RWPE1 (cell line): Measurements from ENCODE around the gene CDC45.
"Not testable (repeated sequence)": the region's sequence is repeated elsewhere in the genome, so short reads cannot be mapped to it uniquely, and the experiment has no call there.

Source experiments
- CTCF ChIA-PET: fragments of 350-600 bp; sonication (Branson Sonifier 250); formaldehyde crosslinking; extraction: SDS; loops from one replicate; lab custom pipeline; 2021; lab: Yijun Ruan, JAX
- POLR2A ChIA-PET: fragments of 400-600 bp; formaldehyde crosslinking; extraction: SDS; loops from one replicate; lab custom pipeline; 2020; ENCODE audit warnings: antibody characterized with exemption; ENCODE audit not compliant: low non-redundant PET; lab: Yijun Ruan, JAX
- DNase-seq: peaks from one replicate; pipeline ENCODE4 v3.0.0; 2012; ENCODE audit warnings: low spot score
- H3K27ac ChIP-seq: fragments of 450-650 bp; 2 replicates; pipeline ENCODE4 v1.5.1; 2017
- TF ChIP-seq, protein P1 (sequence below): fragments of 450-650 bp; conservative IDR thresholded peaks from 2 replicates; pipeline ENCODE4 v1.5.1; 2017; ENCODE audit warnings: low read depth, mild to moderate bottlenecking

The CDC45 gene

DNA sequence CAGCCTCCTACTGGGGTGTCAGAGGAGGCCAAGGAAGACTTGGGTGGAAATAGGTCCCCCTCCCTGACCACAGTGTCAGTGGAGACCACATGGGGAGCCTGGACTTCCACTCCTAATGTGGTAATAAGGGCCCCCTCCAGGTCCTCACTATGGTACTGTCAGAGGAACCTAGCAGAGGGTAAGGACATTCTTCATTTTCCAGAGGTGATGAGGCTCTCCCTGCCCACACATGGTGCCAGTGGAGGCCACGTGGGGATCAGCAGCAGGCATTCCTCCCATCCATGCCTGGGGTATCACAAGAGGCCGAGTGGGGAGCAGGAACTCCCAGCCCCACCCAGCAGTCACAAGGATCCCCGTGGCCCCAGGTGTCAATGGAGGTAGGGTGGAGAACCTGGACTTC lies 51.0 kb downstream of the CDC45 start:
- no peak overlapping the region for H3K27ac ChIP-seq
- ChIA-PET CTCF (no interaction called here), POLR2A (no interaction called here)
- TF ChIP-seq, protein P1, sequence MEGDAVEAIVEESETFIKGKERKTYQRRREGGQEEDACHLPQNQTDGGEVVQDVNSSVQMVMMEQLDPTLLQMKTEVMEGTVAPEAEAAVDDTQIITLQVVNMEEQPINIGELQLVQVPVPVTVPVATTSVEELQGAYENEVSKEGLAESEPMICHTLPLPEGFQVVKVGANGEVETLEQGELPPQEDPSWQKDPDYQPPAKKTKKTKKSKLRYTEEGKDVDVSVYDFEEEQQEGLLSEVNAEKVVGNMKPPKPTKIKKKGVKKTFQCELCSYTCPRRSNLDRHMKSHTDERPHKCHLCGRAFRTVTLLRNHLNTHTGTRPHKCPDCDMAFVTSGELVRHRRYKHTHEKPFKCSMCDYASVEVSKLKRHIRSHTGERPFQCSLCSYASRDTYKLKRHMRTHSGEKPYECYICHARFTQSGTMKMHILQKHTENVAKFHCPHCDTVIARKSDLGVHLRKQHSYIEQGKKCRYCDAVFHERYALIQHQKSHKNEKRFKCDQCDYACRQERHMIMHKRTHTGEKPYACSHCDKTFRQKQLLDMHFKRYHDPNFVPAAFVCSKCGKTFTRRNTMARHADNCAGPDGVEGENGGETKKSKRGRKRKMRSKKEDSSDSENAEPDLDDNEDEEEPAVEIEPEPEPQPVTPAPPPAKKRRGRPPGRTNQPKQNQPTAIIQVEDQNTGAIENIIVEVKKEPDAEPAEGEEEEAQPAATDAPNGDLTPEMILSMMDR = no peak
- DNase-seq = no peak

DNA sequence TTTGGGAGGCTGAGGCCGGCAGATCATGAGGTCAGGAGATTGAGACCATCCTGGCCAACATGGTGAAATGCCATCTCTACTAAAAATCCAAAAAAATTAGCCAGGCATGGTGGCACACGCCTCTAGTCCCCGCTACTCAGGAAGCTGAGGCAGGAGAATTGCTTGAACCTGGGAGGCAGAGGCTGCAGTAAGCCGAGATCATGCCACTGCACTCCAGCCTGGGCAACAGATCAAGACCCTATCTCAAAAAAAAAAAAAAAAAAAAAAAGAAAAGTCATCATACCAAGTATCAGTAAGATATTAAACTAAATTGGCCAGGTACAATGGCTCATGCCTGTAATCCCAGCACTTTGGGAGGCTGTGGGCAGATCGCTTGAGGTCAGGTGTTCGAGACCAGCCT lies 51.6 kb downstream of the CDC45 start:
- DNase-seq, H3K27ac ChIP-seq, POLR2A ChIA-PET, CTCF ChIA-PET: not testable (repeated sequence)

DNA sequence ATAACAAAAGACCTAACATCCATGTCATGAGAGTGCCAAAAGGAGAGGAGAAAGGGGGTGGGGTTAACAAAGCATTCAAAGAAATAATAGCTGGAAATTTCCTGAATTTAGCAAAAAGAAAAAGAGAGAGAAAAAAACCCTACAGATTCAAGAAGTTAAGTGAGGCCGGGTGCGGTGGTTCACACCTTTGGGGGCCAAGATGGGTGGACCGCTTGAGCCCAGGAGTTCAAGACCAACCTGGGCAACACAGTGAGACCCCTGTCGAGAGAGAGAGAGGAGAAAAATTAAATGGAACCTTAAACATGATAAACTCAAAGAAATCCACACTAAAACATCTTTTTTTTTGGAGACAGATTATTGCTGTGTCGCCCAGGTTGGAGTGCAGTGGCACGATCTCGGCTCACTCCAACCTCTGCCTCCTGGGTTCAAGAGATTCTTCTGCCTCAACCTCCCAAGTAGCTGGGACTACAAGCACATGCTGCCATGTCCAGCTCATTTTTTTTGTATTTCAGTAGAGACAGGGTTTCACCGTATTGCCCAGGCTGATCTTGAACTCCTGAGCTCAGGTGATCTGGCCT lies 53.4 kb downstream of the CDC45 start:
- no peak for DNase-seq
- TF ChIP-seq, protein P1 = no peak
- no peak overlapping the region for H3K27ac ChIP-seq
- POLR2A ChIA-PET = no interaction called here
- CTCF ChIA-PET = no interaction called here

DNA sequence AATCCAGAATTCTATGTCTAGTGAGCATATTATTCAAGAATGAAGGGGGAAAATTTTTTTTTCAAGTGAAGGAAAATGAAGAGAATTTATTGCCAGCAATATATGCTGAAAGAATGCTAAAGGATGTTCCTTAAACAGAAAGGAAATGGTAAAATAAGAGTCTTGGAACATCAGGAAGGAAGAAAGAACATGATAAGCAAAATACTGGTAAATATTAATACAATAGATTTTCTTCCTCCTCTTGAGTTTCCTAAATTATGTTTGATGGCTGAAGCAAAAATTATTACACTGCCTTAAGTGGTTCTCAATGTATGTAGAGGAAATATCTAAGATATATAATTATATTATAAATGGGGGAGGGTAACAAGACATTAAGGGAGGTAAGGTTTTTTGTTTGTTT lies 54.1 kb downstream of the CDC45 start:
- CTCF ChIA-PET = no interaction called here
- TF ChIP-seq, protein P1 = no peak
- no peak for DNase-seq
- no peak overlapping the region for H3K27ac ChIP-seq
- POLR2A ChIA-PET = no interaction called here

DNA sequence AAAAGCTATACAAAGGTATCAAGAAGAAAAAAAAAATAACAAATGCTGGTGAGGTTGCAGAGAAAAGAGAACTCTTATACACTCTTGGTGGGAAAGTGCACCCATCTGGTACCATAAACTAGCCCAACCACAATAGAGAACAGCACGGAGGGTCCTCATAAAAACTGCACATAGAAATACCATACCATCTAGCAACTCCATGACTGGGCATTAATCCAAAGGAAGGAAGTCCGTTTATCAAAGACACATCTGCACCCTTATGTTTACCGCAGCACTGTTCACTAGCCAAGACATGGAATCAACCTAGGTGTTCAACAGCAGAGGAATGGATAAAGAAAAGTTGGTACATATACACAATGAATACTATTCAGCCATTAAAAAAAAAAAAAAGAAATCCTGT lies 55.3 kb downstream of the CDC45 start:
- DNase-seq = no peak
- H3K27ac ChIP-seq = no peak overlapping the region
- CTCF ChIA-PET = no interaction called here
- TF ChIP-seq, protein P1 = no peak
- POLR2A ChIA-PET = no interaction called here

DNA sequence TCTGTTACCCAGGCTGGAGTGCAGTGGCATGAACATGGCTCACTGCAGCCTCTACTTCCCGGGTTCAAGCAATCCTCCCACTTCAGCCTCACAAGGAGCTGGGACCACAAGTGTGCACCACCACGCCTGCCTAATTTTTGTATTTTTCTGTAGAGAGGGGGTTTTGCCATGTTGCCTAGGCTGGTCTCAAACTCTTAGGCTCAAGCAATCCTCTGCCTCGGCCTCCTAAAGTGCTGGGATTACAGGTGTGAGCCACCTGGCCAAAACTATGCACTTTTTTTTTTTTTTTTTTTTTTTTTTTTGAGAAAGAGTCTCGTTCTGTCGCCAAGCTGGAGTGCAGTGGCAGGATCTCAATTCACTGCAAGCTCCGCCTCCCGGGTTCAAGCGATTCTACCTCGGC lies 56.8 kb downstream of the CDC45 start:
- H3K27ac ChIP-seq = no peak overlapping the region
- POLR2A ChIA-PET = no interaction called here
- CTCF ChIA-PET = no interaction called here
- no peak for DNase-seq
- TF ChIP-seq, protein P1 = no peak

DNA sequence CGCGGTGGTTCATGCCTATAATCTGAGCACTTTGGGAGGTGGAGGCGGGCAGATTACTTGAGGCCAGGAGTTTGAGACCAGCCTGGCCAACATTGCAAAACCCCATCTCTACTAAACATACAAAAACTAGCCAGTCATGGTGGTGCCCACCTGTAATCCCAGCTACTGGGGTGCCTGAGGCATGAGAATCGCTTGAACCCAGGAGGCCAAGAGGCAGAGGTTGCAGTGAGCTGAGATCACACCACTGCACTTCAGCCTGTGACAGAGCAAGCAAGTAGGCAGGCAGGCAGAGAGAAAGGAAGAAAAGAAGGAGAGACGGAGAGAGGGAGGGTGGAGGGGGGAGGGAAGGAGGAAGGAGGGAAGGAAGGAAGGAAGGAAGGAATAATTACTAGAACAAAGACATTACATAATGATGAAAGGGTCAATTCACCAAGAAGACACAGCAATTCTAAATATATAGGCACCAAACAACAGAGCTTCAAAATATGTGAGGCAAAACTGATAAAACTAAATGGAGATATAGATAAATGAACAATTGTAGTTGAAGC lies 58.3 kb downstream of the CDC45 start:
- CTCF ChIA-PET = no interaction called here
- TF ChIP-seq, protein P1 = no peak
- POLR2A ChIA-PET = no interaction called here

More for the DNA sequence above, 58.3 kb downstream of the CDC45 start:
- no peak overlapping the region for H3K27ac ChIP-seq
- no peak for DNase-seq
